ENCODE measurements around the gene ZNF808.
"Not testable (repeated sequence)": the region's sequence is repeated elsewhere in the genome, so short reads cannot be mapped to it uniquely, and the experiment has no call there.

DNA sequence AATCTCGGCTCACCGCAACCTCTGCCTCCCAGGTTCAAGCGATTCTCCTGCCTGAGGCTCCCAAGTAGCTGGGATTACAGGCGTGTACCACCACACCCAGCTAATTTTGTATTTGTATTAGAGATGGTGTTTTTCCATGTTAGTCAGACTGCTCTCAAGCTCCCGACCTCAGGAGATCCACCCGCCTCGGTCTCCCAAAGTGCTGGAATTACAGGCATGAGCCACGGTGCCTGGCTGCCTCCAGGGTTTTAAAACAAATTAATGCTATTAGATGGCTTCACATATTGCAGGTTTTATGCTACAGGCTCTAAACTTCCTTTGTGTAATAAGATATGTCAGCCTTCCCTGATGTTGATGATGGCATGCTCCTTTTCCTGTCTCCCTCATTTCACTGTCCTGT lies 34.1 kb downstream of the ZNF808 start:
- TF ChIP-seq, protein P1, sequence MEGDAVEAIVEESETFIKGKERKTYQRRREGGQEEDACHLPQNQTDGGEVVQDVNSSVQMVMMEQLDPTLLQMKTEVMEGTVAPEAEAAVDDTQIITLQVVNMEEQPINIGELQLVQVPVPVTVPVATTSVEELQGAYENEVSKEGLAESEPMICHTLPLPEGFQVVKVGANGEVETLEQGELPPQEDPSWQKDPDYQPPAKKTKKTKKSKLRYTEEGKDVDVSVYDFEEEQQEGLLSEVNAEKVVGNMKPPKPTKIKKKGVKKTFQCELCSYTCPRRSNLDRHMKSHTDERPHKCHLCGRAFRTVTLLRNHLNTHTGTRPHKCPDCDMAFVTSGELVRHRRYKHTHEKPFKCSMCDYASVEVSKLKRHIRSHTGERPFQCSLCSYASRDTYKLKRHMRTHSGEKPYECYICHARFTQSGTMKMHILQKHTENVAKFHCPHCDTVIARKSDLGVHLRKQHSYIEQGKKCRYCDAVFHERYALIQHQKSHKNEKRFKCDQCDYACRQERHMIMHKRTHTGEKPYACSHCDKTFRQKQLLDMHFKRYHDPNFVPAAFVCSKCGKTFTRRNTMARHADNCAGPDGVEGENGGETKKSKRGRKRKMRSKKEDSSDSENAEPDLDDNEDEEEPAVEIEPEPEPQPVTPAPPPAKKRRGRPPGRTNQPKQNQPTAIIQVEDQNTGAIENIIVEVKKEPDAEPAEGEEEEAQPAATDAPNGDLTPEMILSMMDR (IDR thresholded peaks at IDR 0.05), result not testable (repeated sequence)
- not testable (repeated sequence) for TF ChIP-seq POLR2AphosphoS5 (IDR thresholded peaks at IDR 0.05; ENCODE audit: low read depth, low read length); RFX5 (IDR thresholded peaks at IDR 0.05; ENCODE audit: low read length); TAF1 (IDR thresholded peaks at IDR 0.05; ENCODE audit: borderline replicate concordance, low read depth, low read length); SIN3A (IDR thresholded peaks at IDR 0.05; ENCODE audit: borderline replicate concordance, low read depth, low read length); EP300 (IDR thresholded peaks at IDR 0.05; ENCODE audit: borderline replicate concordance in 1 of 2, low read depth in 1 of 2, low read length in 1 of 2); RXRA (IDR thresholded peaks at IDR 0.05; ENCODE audit: borderline replicate concordance, low read depth); TEAD4 (IDR thresholded peaks at IDR 0.05; ENCODE audit: borderline replicate concordance, insufficient read depth)
- TF ChIP-seq, protein P2, sequence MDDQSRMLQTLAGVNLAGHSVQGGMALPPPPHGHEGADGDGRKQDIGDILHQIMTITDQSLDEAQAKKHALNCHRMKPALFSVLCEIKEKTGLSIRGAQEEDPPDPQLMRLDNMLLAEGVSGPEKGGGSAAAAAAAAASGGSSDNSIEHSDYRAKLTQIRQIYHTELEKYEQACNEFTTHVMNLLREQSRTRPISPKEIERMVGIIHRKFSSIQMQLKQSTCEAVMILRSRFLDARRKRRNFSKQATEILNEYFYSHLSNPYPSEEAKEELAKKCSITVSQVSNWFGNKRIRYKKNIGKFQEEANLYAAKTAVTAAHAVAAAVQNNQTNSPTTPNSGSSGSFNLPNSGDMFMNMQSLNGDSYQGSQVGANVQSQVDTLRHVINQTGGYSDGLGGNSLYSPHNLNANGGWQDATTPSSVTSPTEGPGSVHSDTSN (IDR thresholded peaks at IDR 0.05), result not testable (repeated sequence)
- TF ChIP-seq, protein P3, sequence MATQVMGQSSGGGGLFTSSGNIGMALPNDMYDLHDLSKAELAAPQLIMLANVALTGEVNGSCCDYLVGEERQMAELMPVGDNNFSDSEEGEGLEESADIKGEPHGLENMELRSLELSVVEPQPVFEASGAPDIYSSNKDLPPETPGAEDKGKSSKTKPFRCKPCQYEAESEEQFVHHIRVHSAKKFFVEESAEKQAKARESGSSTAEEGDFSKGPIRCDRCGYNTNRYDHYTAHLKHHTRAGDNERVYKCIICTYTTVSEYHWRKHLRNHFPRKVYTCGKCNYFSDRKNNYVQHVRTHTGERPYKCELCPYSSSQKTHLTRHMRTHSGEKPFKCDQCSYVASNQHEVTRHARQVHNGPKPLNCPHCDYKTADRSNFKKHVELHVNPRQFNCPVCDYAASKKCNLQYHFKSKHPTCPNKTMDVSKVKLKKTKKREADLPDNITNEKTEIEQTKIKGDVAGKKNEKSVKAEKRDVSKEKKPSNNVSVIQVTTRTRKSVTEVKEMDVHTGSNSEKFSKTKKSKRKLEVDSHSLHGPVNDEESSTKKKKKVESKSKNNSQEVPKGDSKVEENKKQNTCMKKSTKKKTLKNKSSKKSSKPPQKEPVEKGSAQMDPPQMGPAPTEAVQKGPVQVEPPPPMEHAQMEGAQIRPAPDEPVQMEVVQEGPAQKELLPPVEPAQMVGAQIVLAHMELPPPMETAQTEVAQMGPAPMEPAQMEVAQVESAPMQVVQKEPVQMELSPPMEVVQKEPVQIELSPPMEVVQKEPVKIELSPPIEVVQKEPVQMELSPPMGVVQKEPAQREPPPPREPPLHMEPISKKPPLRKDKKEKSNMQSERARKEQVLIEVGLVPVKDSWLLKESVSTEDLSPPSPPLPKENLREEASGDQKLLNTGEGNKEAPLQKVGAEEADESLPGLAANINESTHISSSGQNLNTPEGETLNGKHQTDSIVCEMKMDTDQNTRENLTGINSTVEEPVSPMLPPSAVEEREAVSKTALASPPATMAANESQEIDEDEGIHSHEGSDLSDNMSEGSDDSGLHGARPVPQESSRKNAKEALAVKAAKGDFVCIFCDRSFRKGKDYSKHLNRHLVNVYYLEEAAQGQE (IDR thresholded peaks at IDR 0.05; ENCODE audit: low read depth, low read length), result not testable (repeated sequence)
- TF ChIP-seq, protein P4, sequence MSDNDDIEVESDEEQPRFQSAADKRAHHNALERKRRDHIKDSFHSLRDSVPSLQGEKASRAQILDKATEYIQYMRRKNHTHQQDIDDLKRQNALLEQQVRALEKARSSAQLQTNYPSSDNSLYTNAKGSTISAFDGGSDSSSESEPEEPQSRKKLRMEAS (IDR thresholded peaks at IDR 0.05; ENCODE audit: low read depth), result not testable (repeated sequence)
